MM.1S (cell line): ENCODE measurements around the gene UBE2E2.
"Not testable (repeated sequence)": the region's sequence is repeated elsewhere in the genome, so short reads cannot be mapped to it uniquely, and the experiment has no call there.

ENCODE experiments used
- DNase-seq: peaks from one replicate; pipeline ENCODE4 v3.0.0-alpha.2; 2015
- H2AFZ ChIP-seq: fragments of 300-600 bp; sonication (generic); 2 replicates; pipeline ENCODE4 v1.6.0; 2016; ENCODE audit warnings: antibody characterized with exemption, low read length
- H3F3A ChIP-seq: fragments of 300-600 bp; sonication (generic); 2 replicates; pipeline ENCODE4 v1.6.1; 2016; ENCODE audit warnings: mild to moderate bottlenecking, antibody characterized with exemption, low read length, moderate library complexity, mixed read lengths; ENCODE audit not compliant: insufficient read depth
- H3K27ac ChIP-seq: fragments of 300-600 bp; sonication (generic); 2 replicates; pipeline ENCODE4 v1.5.1; 2016; ENCODE audit warnings: mild to moderate bottlenecking, low read length
- H3K27me3 ChIP-seq: fragments of 300-600 bp; sonication (generic); replicated peaks from 2 replicates; pipeline ENCODE4 v1.6.0; 2016; ENCODE audit warnings: low read length; ENCODE audit not compliant: insufficient read depth
- H3K36me3 ChIP-seq: fragments of 300-600 bp; sonication (generic); replicated peaks from 2 replicates; pipeline ENCODE4 v1.6.1; 2016; ENCODE audit warnings: mild to moderate bottlenecking, low read length, mixed read lengths; ENCODE audit not compliant: insufficient read depth
- H3K4me1 ChIP-seq: fragments of 300-600 bp; sonication (generic); 2 replicates; pipeline ENCODE4 v1.6.1; 2016; ENCODE audit warnings: low read length, mixed read lengths
- H3K4me2 ChIP-seq: fragments of 300-600 bp; sonication (generic); 2 replicates; pipeline ENCODE4 v1.6.0; 2016; ENCODE audit warnings: low read depth, low read length
- H3K4me3 ChIP-seq: fragments of 300-600 bp; sonication (generic); 2 replicates; pipeline ENCODE4 v1.5.1; 2016; ENCODE audit warnings: low read length, mixed read lengths
- H3K79me2 ChIP-seq: fragments of 300-600 bp; sonication (generic); 2 replicates; pipeline ENCODE4 v1.6.1; 2016; ENCODE audit warnings: mixed run types, low read length, mixed read lengths
- H3K9ac ChIP-seq: fragments of 300-600 bp; sonication (generic); 2 replicates; pipeline ENCODE4 v1.6.1; 2016; ENCODE audit warnings: low read length, mixed read lengths
- H3K9me2 ChIP-seq: fragments of 300-600 bp; sonication (generic); replicated peaks from 2 replicates; pipeline ENCODE4 v1.6.1; 2016; ENCODE audit warnings: mild to moderate bottlenecking, low read length, mixed read lengths; ENCODE audit not compliant: insufficient read depth
- H3K9me3 ChIP-seq: fragments of 300-600 bp; sonication (generic); replicated peaks from 2 replicates; pipeline ENCODE4 v1.6.1; 2016; ENCODE audit warnings: mild to moderate bottlenecking, low read length, mixed read lengths; ENCODE audit not compliant: insufficient read depth
- H4K20me1 ChIP-seq: fragments of 300-600 bp; sonication (generic); 2 replicates; pipeline ENCODE4 v1.6.1; 2016; ENCODE audit warnings: mild to moderate bottlenecking, low read length, moderate library complexity, mixed read lengths; ENCODE audit not compliant: insufficient read depth
- CTCF ChIP-seq: fragments of 300-600 bp; sonication (generic); IDR thresholded peaks from 2 replicates; pipeline ENCODE4 v1.5.1; 2016; ENCODE audit warnings: antibody characterized with exemption, low read length, mixed read lengths
- EZH2 ChIP-seq: fragments of 300-600 bp; sonication (generic); optimal IDR thresholded peaks from 2 replicates; pipeline ENCODE3; 2017; ENCODE audit warnings: low read depth, mild to moderate bottlenecking, antibody characterized with exemption, low read length, mixed read lengths
- EZH2phosphoT487 ChIP-seq: fragments of 300-600 bp; sonication (generic); IDR thresholded peaks from 2 replicates; pipeline ENCODE4 v1.6.1; 2018; ENCODE audit warnings: antibody characterized with exemption, low read length

Gene UBE2E2

GRCh38 chr3:23172059-23172458 lies 31.1 kb upstream of the UBE2E2 start:
- no peaks in the 10 kb centered on the region for H3K9me2 ChIP-seq
- H3F3A ChIP-seq, result no peaks in the 10 kb centered on the region
- H4K20me1 ChIP-seq, result no peaks in the 10 kb centered on the region
- no peak for TF ChIP-seq EZH2
- no peak for TF ChIP-seq EZH2phosphoT487
- TF ChIP-seq CTCF, result no peak
- H3K9me3 ChIP-seq, result no peaks in the 10 kb centered on the region
- no peak for DNase-seq
- H3K4me1 ChIP-seq, result peaks cover 13% of the 10 kb centered on the region
- no peak overlapping the region for H3K4me2 ChIP-seq
- no peaks in the 10 kb centered on the region for H3K79me2 ChIP-seq
- no peaks in the 10 kb centered on the region for H3K36me3 ChIP-seq
- no peak overlapping the region for H3K27ac ChIP-seq
- no peak overlapping the region for H2AFZ ChIP-seq
- no peaks in the 10 kb centered on the region for H3K27me3 ChIP-seq
- H3K9ac ChIP-seq, result no peak overlapping the region
- no peak overlapping the region for H3K4me3 ChIP-seq

DNA sequence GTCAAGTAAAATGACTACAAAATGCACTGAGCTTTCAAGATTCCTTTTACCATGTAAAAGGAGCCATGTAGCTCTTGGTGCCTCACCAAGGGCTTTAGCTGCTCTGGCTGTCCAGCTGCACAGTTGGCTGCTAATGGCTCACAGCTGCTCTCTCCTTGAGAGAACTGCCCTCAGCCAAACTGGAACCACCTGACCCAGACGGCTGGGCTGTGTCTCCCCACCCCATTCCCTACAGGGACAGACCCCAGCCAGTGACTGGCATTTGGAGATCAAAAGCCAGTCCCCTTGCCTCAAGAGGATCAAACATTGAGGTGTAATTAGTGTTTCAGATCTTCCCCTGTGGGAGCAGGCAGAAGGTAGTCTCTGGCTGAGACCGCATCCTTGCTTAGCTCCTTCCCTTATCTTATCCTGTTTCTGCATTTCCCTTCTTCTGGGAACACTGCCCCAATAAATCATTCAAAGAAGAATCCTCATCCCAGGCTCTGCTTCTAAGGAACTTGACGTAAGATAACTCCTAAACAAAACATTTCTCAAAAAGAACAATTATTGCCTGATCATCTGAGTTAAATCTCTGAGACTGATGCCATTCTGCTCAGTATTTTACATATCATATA lies 28.6 kb upstream of the UBE2E2 start:
- DNase-seq, result no peak
- Histone ChIP-seq H3K9ac (no peak overlapping the region), H3K4me1 (no peaks in the 10 kb centered on the region), H4K20me1 (no peaks in the 10 kb centered on the region), H3K27me3 (no peaks in the 10 kb centered on the region), H3K36me3 (no peaks in the 10 kb centered on the region), H3K9me2 (no peaks in the 10 kb centered on the region), H3K9me3 (no peaks in the 10 kb centered on the region), H2AFZ (no peak overlapping the region), H3K4me2 (no peak overlapping the region), H3K4me3 (no peak overlapping the region), H3K79me2 (no peaks in the 10 kb centered on the region), H3F3A (no peaks in the 10 kb centered on the region), H3K27ac (no peak overlapping the region)
- TF ChIP-seq EZH2, result no peak

DNA sequence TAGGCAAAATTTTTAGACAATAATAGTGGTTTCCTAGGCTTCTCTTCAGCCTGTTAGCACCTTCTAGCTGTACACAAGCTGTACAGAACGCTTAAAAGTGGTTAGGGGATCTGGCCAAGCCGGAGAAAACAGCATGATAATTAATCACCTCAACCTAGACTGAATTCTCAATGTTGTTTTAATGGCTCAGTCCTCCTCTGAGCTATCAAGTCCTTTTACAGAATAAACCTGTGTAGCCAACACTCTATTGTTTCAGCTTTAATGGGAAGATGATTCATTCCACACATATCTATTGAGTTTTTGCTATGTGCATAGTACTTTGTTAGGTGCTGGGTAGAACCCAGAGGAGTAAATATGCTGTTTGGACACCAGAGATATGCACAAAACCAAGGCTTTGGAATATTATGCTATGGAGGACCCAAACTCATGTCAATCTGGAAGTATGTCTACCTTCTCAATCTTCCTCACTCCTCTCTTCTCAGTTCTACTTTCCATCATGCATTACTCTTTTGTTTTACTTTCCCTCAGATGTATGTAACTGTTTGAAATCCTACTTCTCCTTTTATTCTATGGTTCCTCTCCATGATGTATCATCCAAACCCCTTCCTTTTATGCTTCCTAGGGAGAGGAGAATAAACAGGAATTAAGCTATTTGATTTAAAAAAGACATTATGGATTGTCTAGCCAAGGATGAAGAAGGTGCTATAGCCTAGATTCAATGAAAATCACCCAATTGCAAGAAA lies 27.6 kb upstream of the UBE2E2 start:
- Histone ChIP-seq H3K27ac (no peak overlapping the region), H3K4me3 (no peak overlapping the region), H4K20me1 (no peaks in the 10 kb centered on the region), H3K4me2 (no peak overlapping the region), H3K9me2 (no peaks in the 10 kb centered on the region), H3K4me1 (no peaks in the 10 kb centered on the region), H3K27me3 (no peaks in the 10 kb centered on the region), H3K9me3 (no peaks in the 10 kb centered on the region), H3K9ac (no peak overlapping the region), H2AFZ (no peak overlapping the region), H3K79me2 (no peaks in the 10 kb centered on the region), H3K36me3 (no peaks in the 10 kb centered on the region), H3F3A (no peaks in the 10 kb centered on the region)
- TF ChIP-seq CTCF (no peak), EZH2 (no peak)
- no peak for DNase-seq

GRCh38 chr3:23176839-23177238 lies 26.3 kb upstream of the UBE2E2 start:
- H3K4me1 ChIP-seq, H2AFZ ChIP-seq, H3K27ac ChIP-seq, H3K9me3 ChIP-seq, DNase-seq, H4K20me1 ChIP-seq, H3K9ac ChIP-seq, H3K9me2 ChIP-seq, H3K36me3 ChIP-seq, H3K27me3 ChIP-seq, H3F3A ChIP-seq, H3K79me2 ChIP-seq, H3K4me2 ChIP-seq, H3K4me3 ChIP-seq: not testable (repeated sequence)
